ENCODE measurements around the gene CCDC27. TPM values are rescaled to one million over a fixed set of nuclear protein-coding genes. Genes with fewer than 3 reads are reported as not detected.

Gene CCDC27
- total and polyA plus RNA-seq, 2 of the 8 experiments (the other 6 are each of a cell fraction or from before 2014, with no cell fraction given): 0.15 TPM; not detected in 1

DNA sequence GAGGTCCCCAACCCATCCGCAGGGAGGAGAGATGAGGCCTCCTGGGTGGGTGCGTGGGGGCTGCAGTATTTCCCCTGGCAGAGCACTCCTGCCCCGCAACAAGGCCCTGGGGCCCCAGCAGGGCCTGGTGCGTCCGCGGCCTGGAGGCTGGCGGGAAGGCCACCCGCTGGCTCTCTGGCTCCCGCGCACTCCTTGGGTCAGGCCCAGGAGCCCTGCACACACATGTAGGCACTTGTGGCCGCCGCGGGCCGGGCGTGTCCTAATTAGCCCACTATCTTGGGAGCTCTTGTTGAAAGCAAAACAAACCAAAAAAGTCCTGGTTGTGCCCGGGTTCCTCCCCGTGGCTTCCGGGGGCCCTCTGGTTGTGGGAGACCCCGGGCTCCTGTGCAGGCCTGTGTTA lies 49.7 kb upstream of the CCDC27 start (continued):
- TF ChIP-seq CHD7 (IDR thresholded peaks at IDR 0.05; ENCODE audit: insufficient replicate concordance, low read length) (no peak), RAD21 (IDR thresholded peaks at IDR 0.05 in 1 of 2, conservative IDR thresholded peaks at IDR 0.05 in 1 of 2; ENCODE audit: low read depth in 2 of 2, low read length in 2 of 2) (no peak), NRF1 (IDR thresholded peaks at IDR 0.05; ENCODE audit: low read depth, low read length) (no peak), GABPA (IDR thresholded peaks at IDR 0.05; ENCODE audit: borderline replicate concordance, insufficient read depth, low read length) (no peak), USF2 (IDR thresholded peaks at IDR 0.05; ENCODE audit: low read length) (no peak), SUZ12 (IDR thresholded peaks at IDR 0.05; ENCODE audit: low read length) (no peak), ASH2L (IDR thresholded peaks at IDR 0.05; ENCODE audit: low read length) (no peak), EZH2 (IDR thresholded peaks at IDR 0.05; ENCODE audit: low read depth, low read length, severe bottlenecking) (no peak)
- TF ChIP-seq, protein P1, sequence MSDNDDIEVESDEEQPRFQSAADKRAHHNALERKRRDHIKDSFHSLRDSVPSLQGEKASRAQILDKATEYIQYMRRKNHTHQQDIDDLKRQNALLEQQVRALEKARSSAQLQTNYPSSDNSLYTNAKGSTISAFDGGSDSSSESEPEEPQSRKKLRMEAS (IDR thresholded peaks at IDR 0.05): no peak

All from H1 (cell line).